Fibroblast of lung (primary cell): ENCODE results near the gene MCRIP2. TPM values are rescaled to one million over a fixed set of nuclear protein-coding genes. Genes with fewer than 3 reads are reported as not detected.

Experiments used
- DNase-seq, 2 donors: peaks; one replicate each; pipeline versions ENCODE4 v3.0.0 to v3.0.0-alpha.2; 2010; ENCODE audit warnings: low read depth in 2 of 2
- H2AFZ ChIP-seq: 2 replicates; pipeline ENCODE4 v1.5.1; 2012; ENCODE audit warnings: low read length, control low read depth, inconsistent platforms
- H3K27ac ChIP-seq: 2 replicates; pipeline ENCODE4 v1.5.1; 2011; ENCODE audit warnings: low read length, control low read depth; ENCODE audit not compliant: insufficient read depth
- H3K27me3 ChIP-seq: 2 replicates; pipeline ENCODE4 v1.5.1; 2011; ENCODE audit warnings: mild to moderate bottlenecking, low read length; ENCODE audit not compliant: control insufficient read depth, insufficient read depth
- H3K36me3 ChIP-seq: 2 replicates; pipeline ENCODE4 v1.5.1; 2011; ENCODE audit warnings: low read length; ENCODE audit not compliant: control insufficient read depth, insufficient read depth
- H3K4me1 ChIP-seq: 2 replicates; pipeline ENCODE4 v1.5.1; 2011; ENCODE audit warnings: low read length; ENCODE audit not compliant: control insufficient read depth, insufficient read depth; ENCODE audit errors: extremely low read depth
- H3K4me2 ChIP-seq: 2 replicates; pipeline ENCODE4 v1.5.1; 2011; ENCODE audit warnings: low read length, control low read depth; ENCODE audit not compliant: insufficient read depth; ENCODE audit errors: extremely low read depth
- H3K4me3 ChIP-seq, 4 experiments: fragments of 200-600 bp in 1 of 4; sonication (generic) in 1 of 4; replicated peaks in 1 of 4; 2 replicates each; pipeline ENCODE4 v1.5.1; 2011 to 2016; ENCODE audit warnings: low read length in 4 of 4, low read depth in 3 of 4, mild to moderate bottlenecking in 3 of 4, control low read depth in 2 of 4, inconsistent platforms in 1 of 4, mixed read lengths in 1 of 4; ENCODE audit not compliant: insufficient read depth in 1 of 4; ENCODE audit errors: control extremely low read depth in 1 of 4
- H3K79me2 ChIP-seq: 2 replicates; pipeline ENCODE4 v1.5.1; 2012; ENCODE audit warnings: mild to moderate bottlenecking, low read length, inconsistent platforms; ENCODE audit not compliant: control insufficient read depth, insufficient read depth
- H3K9ac ChIP-seq: 2 replicates; pipeline ENCODE4 v1.5.1; 2011; ENCODE audit warnings: mild to moderate bottlenecking, low read length, control low read depth; ENCODE audit not compliant: insufficient read depth
- H3K9me3 ChIP-seq: 2 replicates; pipeline ENCODE4 v1.5.1; 2012; ENCODE audit warnings: low read depth, low read length; ENCODE audit not compliant: control insufficient read depth, insufficient read depth
- H4K20me1 ChIP-seq: 2 replicates; pipeline ENCODE4 v1.5.1; 2011; ENCODE audit warnings: low read length; ENCODE audit not compliant: control insufficient read depth, insufficient read depth; ENCODE audit errors: extremely low read depth
- CTCF ChIP-seq, 2 donors: IDR thresholded peaks in 1 of 2; conservative IDR thresholded peaks in 1 of 2; 1 replicate in 1 of 2; 2 replicates in 1 of 2; pipeline ENCODE4 v1.5.1; 2011 to 2012; ENCODE audit warnings: low read length in 2 of 2, control low read depth in 1 of 2, inconsistent platforms in 1 of 2, low read depth in 1 of 2, mild to moderate bottlenecking in 1 of 2
- EZH2 ChIP-seq: IDR thresholded peaks from 2 replicates; pipeline ENCODE4 v1.5.1; 2012; ENCODE audit warnings: low read length, control low read depth, mild to moderate bottlenecking; ENCODE audit errors: missing control alignments
- polyA plus RNA-seq, 2 donors: library from polyadenylated mRNA; depleted of rRNA in 1 of 2; stranded (reverse) in 1 of 2; unstranded in 1 of 2; fragments of >200 nt; gene quantifications; 2 replicates each; pipeline ENCODE4 v1.2.1, GENCODE V29; 2011 to 2012; ENCODE audit warnings: missing spikeins in 1 of 2
- total RNA-seq: library from RNA; depleted of rRNA; stranded (reverse); fragments of >200 nt; gene quantifications from 2 replicates; pipeline ENCODE4 v1.2.1, GENCODE V29; 2014

MCRIP2 gene
- total and polyA plus RNA-seq, 2 donors (not counting 1 experiment from before 2014, with no cell fraction given): 2.8 to 18.0 TPM

- Histone ChIP-seq H3K4me3 (no peak overlapping the region), H3K36me3 (peaks cover 15% of the 10 kb centered on the region), H2AFZ (no peak overlapping the region), H3K9ac (no peak overlapping the region), H3K27ac (no peak overlapping the region), H3K79me2 (peaks cover 4% of the 10 kb centered on the region), H3K4me1 (no peaks in the 10 kb centered on the region), H4K20me1 (no peaks in the 10 kb centered on the region), H3K9me3 (no peaks in the 10 kb centered on the region), H3K4me2 (no peak overlapping the region), H3K27me3 (no peaks in the 10 kb centered on the region)
- no peak for DNase-seq
- TF ChIP-seq EZH2 (no peak), CTCF (conservative IDR thresholded peaks at IDR 0.05 in 1 of 2, IDR thresholded peaks at IDR 0.05 in 1 of 2; ENCODE audit: low read depth in 1 of 2, low read length in 2 of 2) (no peak)
These were observed 8.1 kb upstream of the MCRIP2 start for GRCh38 chr16:633336-634050.

DNA sequence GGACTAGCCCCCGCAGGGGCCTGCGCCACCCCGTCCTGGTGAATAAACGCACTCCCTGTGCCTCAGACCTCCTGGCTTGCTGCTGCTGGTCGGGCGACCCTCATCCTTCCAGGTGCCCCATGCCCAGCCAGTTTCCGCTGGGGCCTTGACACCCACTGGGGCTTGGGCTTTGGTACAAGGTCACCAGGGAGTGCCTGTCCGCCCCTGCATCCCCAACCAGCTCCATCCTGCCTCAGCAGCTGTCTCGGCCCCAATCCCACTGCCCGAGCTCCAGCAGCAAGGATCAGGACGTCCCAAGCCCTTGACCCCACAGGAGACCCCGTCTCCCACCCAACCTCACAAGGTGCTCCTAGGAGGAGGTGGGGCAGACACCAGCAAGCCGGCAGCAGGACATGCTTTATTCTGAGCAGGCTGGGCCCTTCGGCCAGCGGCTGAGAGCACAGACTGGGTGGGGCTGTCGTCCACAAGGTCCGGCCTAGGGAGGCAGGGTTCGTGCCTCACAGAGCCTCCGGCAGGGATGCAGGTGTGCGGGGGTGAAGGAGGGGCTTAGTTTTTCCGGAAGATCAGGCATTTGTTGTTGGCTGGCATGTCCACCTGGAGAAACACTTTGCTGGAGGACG is 7.5 kb upstream of the MCRIP2 start:
- Histone ChIP-seq H3K4me1 (no peaks in the 10 kb centered on the region), H2AFZ (no peak overlapping the region)

More for the DNA sequence above, 7.5 kb upstream of the MCRIP2 start:
- no peak overlapping the region for H3K4me3 ChIP-seq
- peaks cover 4% of the 10 kb centered on the region for H3K79me2 ChIP-seq
- H3K9ac ChIP-seq: no peak overlapping the region
- no peak for TF ChIP-seq CTCF (conservative IDR thresholded peaks at IDR 0.05 in 1 of 2, IDR thresholded peaks at IDR 0.05 in 1 of 2; ENCODE audit: low read depth in 1 of 2, low read length in 2 of 2)
- no peak for TF ChIP-seq EZH2
- H4K20me1 ChIP-seq: no peaks in the 10 kb centered on the region
- DNase-seq: no peak
- H3K36me3 ChIP-seq: peaks cover 11% of the 10 kb centered on the region
- H3K27me3 ChIP-seq: no peaks in the 10 kb centered on the region
- no peak overlapping the region for H3K4me2 ChIP-seq
- H3K9me3 ChIP-seq: no peaks in the 10 kb centered on the region
- no peak overlapping the region for H3K27ac ChIP-seq
